HG02642 (cell line): Measurements from ENCODE around the gene MTHFSD.

ENCODE experiments used
- ATAC-seq: cut with Tn5 transposase; IDR thresholded peaks from one replicate; pipeline ENCODE4 v1.9.1; 2021; ENCODE audit warnings: mild to moderate bottlenecking; ENCODE audit not compliant: unreplicated experiment, poor library complexity

The MTHFSD gene

GRCh38 chr16:86494039-86494564 is 60.9 kb downstream of the MTHFSD start:
- no peak for ATAC-seq

- ATAC-seq: no peak
Measured at GRCh38 chr16:86492961-86493629, 61.9 kb downstream of the MTHFSD start.

GRCh38 chr16:86492267-86492960 is 62.6 kb downstream of the MTHFSD start:
- no peak for ATAC-seq

GRCh38 chr16:86491640-86492023 is 63.4 kb downstream of the MTHFSD start:
- ATAC-seq: no peak

- ATAC-seq: no peak
Measured at GRCh38 chr16:86490859-86491639, 64.0 kb downstream of the MTHFSD start.

GRCh38 chr16:86485746-86486145 is 69.3 kb downstream of the MTHFSD start:
- no peak for ATAC-seq

- ATAC-seq: no peak
Measured at GRCh38 chr16:86484240-86484639, 70.8 kb downstream of the MTHFSD start.

- ATAC-seq: no peak
Measured at GRCh38 chr16:86481607-86482006, 73.4 kb downstream of the MTHFSD start.

- ATAC-seq: no peak
Measured at GRCh38 chr16:86480444-86480843, 74.6 kb downstream of the MTHFSD start.
